Activated effector memory CD4-positive, alpha-beta T cell treated with Interleukin-2 at 50 U/mL for 16 hours (primary cell): ENCODE results near the gene PMFBP1.
A peak's percentile ranks its signal among the peaks of the same experiment; 100 is the strongest.
"Not testable (repeated sequence)": the region's sequence is repeated elsewhere in the genome, so short reads cannot be mapped to it uniquely, and the experiment has no call there.

Experiments
- DNase-seq: peaks from one replicate; pipeline ENCODE4 v3.0.0-alpha.2; 2020

The PMFBP1 gene

GRCh38 chr16:72098936-72099335 lies 73.0 kb downstream of the PMFBP1 start:
- DNase-seq = no peak

GRCh38 chr16:72094266-72094610 lies 77.7 kb downstream of the PMFBP1 start:
- DNase-seq = no peak

- DNase-seq = peak; percentile 86
These were observed 78.3 kb downstream of the PMFBP1 start, which contains the start of the genes DHX38 and TXNL4B for GRCh38 chr16:72093448-72094265. Gene DHX38 (plus strand): TSS chr16:72093847. CDS start chr16:72096158, 2,311 bp downstream. Gene TXNL4B (minus strand): TSS chr16:72093620. CDS start chr16:72090749, 2,871 bp downstream.

- no peak for DNase-seq
These were observed 79.0 kb downstream of the PMFBP1 start for GRCh38 chr16:72092832-72093447.

GRCh38 chr16:72091217-72091616 lies 80.7 kb downstream of the PMFBP1 start:
- DNase-seq = no peak

GRCh38 chr16:72085002-72085401 lies 87.0 kb downstream of the PMFBP1 start:
- DNase-seq = no peak

- DNase-seq = no peak
These were observed 87.5 kb downstream of the PMFBP1 start for GRCh38 chr16:72084445-72084844.

- DNase-seq = no peak
These were observed 88.1 kb downstream of the PMFBP1 start for GRCh38 chr16:72083778-72084404.

- DNase-seq = not testable (repeated sequence)
These were observed 94.8 kb downstream of the PMFBP1 start for GRCh38 chr16:72076991-72077706.

GRCh38 chr16:72075067-72075466 lies 96.9 kb downstream of the PMFBP1 start:
- not testable (repeated sequence) for DNase-seq

- no peak for DNase-seq
These were observed 98.3 kb downstream of the PMFBP1 start for GRCh38 chr16:72073560-72074230.

GRCh38 chr16:72072514-72073342 lies 99.2 kb downstream of the PMFBP1 start:
- DNase-seq = no peak
